ENCODE data around the gene RBBP5. TPM values are rescaled to one million over a fixed set of nuclear protein-coding genes. Genes with fewer than 3 reads are reported as not detected.

RBBP5 gene
- polyA plus RNA-seq, 4 donors: 18.7 to 22.6 (median 19.7) TPM

DNA sequence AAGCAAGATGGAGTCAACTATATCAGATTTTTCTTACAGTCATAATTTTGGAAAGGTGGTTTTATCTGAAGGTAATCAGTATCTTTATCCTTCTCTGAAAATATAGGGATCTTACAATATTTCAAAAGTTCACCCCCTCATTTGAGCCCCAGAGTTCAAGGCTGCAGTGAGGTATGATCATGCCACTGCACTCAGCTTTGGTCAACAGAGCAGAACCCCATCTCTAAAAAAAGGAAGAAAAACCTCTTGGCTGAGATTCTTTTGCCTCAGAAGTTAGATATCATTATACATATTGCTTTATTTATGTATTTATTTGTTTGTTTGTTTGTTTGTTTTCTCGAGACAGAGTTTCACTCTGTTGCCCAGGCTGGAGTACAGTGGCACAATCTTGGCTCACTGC lies 11.5 kb upstream of the RBBP5 start:
- no peak for DNase-seq (ENCODE audit: low read depth in 4 of 4, low spot score in 2 of 4)

- no peak for DNase-seq (ENCODE audit: low read depth in 4 of 4, low spot score in 2 of 4)
Observed at GRCh38 chr1:205129447-205130029, 7.8 kb upstream of the RBBP5 start.

DNA sequence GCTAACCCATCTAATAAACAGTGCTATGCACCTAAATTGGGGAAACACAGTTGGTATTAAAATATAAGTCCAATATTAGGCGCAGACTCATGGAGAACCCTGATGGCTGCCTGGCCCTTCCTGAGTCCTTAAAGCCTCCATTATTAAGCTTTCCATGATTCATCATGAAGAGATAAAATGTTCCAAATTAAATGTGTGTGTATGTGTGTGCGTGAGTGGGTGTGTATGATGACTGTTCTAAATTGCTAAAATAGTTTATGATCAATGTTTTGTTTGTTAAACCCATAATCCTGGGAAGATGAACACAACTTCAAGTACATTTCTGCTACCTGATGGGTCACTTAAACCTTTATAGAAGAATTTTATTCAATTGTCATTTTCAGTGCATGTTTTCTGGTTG lies 6.3 kb upstream of the RBBP5 start:
- no peak for DNase-seq (ENCODE audit: low read depth in 4 of 4, low spot score in 2 of 4)

DNA sequence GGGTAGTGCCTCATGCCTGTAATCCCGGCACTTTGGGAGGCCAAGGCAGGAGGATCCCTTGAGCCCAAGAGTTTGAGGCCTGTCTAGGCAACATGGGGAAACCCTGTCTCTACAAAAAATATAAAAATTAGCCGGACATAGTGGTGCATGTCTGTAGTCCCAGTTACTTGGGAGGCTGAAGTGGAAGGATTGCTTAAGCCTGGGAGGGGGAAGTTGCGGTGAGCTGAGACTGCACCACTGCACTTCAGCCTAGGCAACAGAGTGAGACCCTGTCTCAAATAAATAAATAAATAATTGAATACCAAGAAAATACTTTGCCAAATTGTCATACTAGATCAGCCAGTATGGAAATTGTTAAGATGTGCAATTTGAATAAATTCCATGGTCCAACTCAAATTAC lies 5.9 kb upstream of the RBBP5 start:
- DNase-seq (ENCODE audit: low read depth in 4 of 4, low spot score in 2 of 4): no peak

GRCh38 chr1:205124726-205125125 lies 2.9 kb upstream of the RBBP5 start:
- DNase-seq (ENCODE audit: low read depth in 4 of 4, low spot score in 2 of 4): no peak

DNA sequence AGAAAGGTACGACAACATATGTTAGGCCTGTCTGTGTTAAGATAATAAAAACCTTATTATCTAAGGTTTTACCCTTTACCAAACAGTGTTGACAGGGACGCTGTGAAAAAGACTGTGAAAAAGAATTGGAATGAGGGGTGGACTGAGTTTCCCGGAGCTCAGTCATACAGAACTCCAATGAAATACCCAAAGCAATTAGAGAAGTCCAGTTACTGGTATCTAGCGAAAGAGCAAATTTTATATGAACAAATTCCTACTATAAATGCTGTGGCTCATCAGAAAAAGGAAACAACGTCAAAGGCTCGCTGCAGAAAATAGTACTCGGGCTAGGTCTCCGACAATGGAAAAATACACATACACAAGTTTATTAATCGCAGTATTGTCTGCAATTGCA lies 708 bp upstream of the RBBP5 start:
- no peak for DNase-seq (ENCODE audit: low read depth in 4 of 4, low spot score in 2 of 4)

GRCh38 chr1:205118752-205119151 lies 3.0 kb downstream of the RBBP5 start:
- DNase-seq (ENCODE audit: low read depth in 4 of 4, low spot score in 2 of 4): no peak

DNA sequence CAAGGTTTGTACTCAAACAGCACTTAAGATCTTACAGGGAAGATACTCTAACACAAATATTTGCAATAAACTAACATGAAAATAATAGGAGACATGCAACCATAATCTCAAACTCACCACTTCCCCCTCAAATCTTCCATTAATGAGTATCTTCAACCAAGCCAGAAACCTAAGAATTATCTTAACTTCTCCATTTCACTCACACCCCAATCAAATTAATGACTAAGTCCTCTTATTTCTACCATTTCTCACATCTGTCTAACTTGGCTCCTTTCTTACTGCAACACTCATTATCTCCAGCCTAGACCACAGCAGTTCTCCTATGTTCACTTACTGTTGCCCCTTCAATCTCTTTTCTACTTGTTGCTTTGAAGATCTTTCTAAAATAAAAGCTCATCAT lies 10.4 kb downstream of the RBBP5 start:
- no peak for DNase-seq (ENCODE audit: low read depth in 4 of 4, low spot score in 2 of 4)

GRCh38 chr1:205109711-205110110 lies 12.1 kb downstream of the RBBP5 start:
- no peak for DNase-seq (ENCODE audit: low read depth in 4 of 4, low spot score in 2 of 4)

DNA sequence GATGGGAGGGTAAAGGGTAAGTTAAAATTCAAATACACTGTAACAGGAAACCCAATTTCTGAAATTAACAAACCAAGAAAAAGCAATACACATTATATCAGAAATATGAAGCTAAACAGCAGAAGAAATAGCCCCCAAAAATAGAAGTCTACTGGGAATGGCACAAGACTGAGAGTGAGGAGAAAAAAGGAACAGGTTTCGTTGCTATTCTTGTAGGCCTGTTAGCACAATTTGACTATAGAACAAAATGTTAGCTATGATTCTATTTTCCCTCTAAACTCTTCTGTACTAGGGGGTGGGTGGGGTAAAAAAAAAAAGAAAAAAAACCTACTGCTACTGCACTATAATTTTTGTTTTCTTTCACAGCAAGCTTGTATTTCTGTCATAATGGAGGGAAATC lies 12.5 kb downstream of the RBBP5 start:
- DNase-seq (ENCODE audit: low read depth in 4 of 4, low spot score in 2 of 4): no peak

GRCh38 chr1:205108464-205108863 lies 13.3 kb downstream of the RBBP5 start:
- DNase-seq (ENCODE audit: low read depth in 4 of 4, low spot score in 2 of 4): no peak

DNA sequence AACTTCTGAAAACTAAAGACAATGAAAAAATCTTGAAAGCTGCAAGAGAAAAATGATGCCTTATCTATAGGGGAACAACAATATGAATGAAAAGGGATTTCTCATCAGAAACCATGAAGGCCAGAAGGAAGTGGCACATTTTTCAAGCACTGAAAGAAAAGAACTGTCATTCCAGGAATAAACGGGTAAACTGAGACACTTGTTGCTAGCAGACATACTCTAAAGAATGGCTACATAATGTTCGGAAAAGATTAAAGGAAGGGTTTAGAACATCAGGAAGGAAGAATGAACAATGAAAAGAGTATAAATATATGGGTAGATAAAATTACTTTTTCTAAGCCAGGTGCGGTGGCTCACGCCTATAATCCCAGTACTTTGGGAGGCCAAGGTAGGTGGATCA lies 14.5 kb downstream of the RBBP5 start:
- no peak for DNase-seq (ENCODE audit: low read depth in 4 of 4, low spot score in 2 of 4)

DNA sequence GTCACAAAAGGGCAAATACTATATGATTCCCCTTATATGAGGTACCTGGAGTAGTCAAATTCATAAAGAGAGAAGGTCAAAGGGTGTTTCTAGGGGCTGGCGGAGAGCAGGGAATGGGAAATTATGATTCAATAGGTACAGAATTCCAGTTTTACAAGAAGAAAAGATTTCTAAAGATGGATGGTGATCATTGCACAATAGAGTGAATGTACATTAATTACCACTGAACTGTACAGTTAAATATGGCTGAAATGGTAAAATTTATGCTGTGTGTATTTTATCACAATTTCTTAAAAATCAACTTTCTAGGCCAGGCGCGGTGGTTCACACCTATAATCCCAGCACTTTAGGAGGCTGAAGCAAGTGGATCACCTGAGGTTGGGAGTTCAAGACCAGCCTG lies 19.4 kb downstream of the RBBP5 start:
- no peak for DNase-seq (ENCODE audit: low read depth in 4 of 4, low spot score in 2 of 4)

- DNase-seq (ENCODE audit: low read depth in 4 of 4, low spot score in 2 of 4): no peak
Observed at GRCh38 chr1:205098242-205098641, 23.5 kb downstream of the RBBP5 start.

GRCh38 chr1:205095422-205095821 lies 26.4 kb downstream of the RBBP5 start:
- DNase-seq (ENCODE audit: low read depth in 4 of 4, low spot score in 2 of 4): no peak

GRCh38 chr1:205091043-205091740 lies 30.6 kb downstream of the RBBP5 start:
- DNase-seq (ENCODE audit: low read depth in 4 of 4, low spot score in 2 of 4): no peak

- DNase-seq (ENCODE audit: low read depth in 4 of 4, low spot score in 2 of 4): no peak
Observed at GRCh38 chr1:205088341-205088740, 33.4 kb downstream of the RBBP5 start.

- DNase-seq (ENCODE audit: low read depth in 4 of 4, low spot score in 2 of 4): no peak
Observed at GRCh38 chr1:205084360-205084759, 37.4 kb downstream of the RBBP5 start, which contains the start of gene TMEM81. Gene TMEM81 (minus strand): TSS chr1:205084460. CDS start chr1:205084320, 140 bp downstream.

GRCh38 chr1:205082431-205082830 lies 39.3 kb downstream of the RBBP5 start:
- no peak for DNase-seq (ENCODE audit: low read depth in 4 of 4, low spot score in 2 of 4)

GRCh38 chr1:205077934-205078311 lies 43.9 kb downstream of the RBBP5 start:
- no peak for DNase-seq (ENCODE audit: low read depth in 4 of 4, low spot score in 2 of 4)

- DNase-seq (ENCODE audit: low read depth in 4 of 4, low spot score in 2 of 4): no peak
Observed at GRCh38 chr1:205077158-205077933, 44.4 kb downstream of the RBBP5 start.

DNA sequence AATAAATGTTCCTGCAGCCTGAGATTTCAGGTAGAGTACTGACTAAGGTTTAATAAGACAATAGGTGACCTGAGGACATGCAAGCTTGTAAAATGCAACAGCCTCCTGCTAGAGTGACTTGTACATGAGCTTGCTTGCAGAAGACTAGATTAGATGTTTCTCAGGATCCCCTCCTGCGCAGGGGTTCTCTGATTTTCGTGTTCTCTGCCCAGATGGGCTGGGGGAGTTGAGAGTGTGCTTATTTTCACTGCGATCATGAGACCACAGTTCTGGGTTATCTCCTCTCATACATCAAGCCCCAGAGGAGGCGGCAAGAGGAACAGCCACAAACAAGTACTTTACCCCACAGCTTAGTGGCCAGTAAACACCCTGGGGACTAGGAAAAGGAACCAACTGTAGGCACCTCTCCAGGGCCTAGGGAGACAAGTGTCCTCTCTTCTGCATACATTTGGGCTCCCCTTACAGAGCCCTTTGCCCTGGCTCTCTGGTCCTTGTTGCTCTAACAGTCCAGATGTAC lies 45.5 kb downstream of the RBBP5 start:
- DNase-seq (ENCODE audit: low read depth in 4 of 4, low spot score in 2 of 4): no peak

Measured in left renal cortex interstitium (tissue), 4 donors.